ENCODE results near the gene SPOCK1. TPM values are rescaled to one million over a fixed set of nuclear protein-coding genes. Genes with fewer than 3 reads are reported as not detected.

Gene SPOCK1
- total and polyA plus RNA-seq, 2 of the 4 experiments (the other 2 are of a cell fraction): 5.0 to 20.3 TPM

- Histone ChIP-seq H2AFZ (replicated peaks; ENCODE audit: low read length, poor library complexity) (no peak overlapping the region), H2BK120ac (ENCODE audit: low read depth, low read length) (no peak overlapping the region), H3K56ac (ENCODE audit: extremely low read depth, insufficient read depth, low read length) (no peak overlapping the region), H4K91ac (ENCODE audit: insufficient read depth, low read depth, low read length) (no peak overlapping the region), H3K23ac (ENCODE audit: low read depth, low read length) (no peak overlapping the region), H3K27ac (ENCODE audit: insufficient read depth, low read length) (no peak overlapping the region), H2BK5ac (ENCODE audit: low read depth, low read length, poor library complexity, severe bottlenecking) (no peak overlapping the region), H2AK9ac (replicated peaks; ENCODE audit: low read depth, low read length, poor library complexity) (no peak overlapping the region), H3K4ac (ENCODE audit: low read depth, low read length) (no peak overlapping the region), H3K79me1 (ENCODE audit: low read depth in 1 of 2, low read length in 2 of 2) (no peaks in the 10 kb centered on the region), H3K36me3 (ENCODE audit: control insufficient read depth, insufficient read depth, low read length) (no peaks in the 10 kb centered on the region), H3K4me2 (ENCODE audit: low read depth, low read length) (no peak overlapping the region), H3K9me3 (ENCODE audit: control insufficient read depth, insufficient read depth, low read length) (0 out of 2 replicates have a peak, but pooled peaks cover 2% of the 10 kb centered on the region), H3K4me3 (ENCODE audit: insufficient read depth, low read depth, low read length) (no peak overlapping the region), H4K5ac (ENCODE audit: low read depth, low read length) (no peak overlapping the region), H3K9ac (ENCODE audit: low read depth, low read length) (no peak overlapping the region), H2BK20ac (ENCODE audit: low read depth, low read length) (no peak overlapping the region), H4K20me1 (ENCODE audit: insufficient read depth, low read length) (no peaks in the 10 kb centered on the region), H3K18ac (ENCODE audit: low read depth, low read length) (no peak overlapping the region), H3K4me1 (ENCODE audit: control insufficient read depth, insufficient read depth, low read length) (peaks cover 2% of the 10 kb centered on the region; the same call in 1 of the 2 replicates), H2BK15ac (ENCODE audit: low read depth, low read length) (no peak overlapping the region), H2AK5ac (ENCODE audit: low read depth, low read length) (no peak overlapping the region), H4K8ac (ENCODE audit: low read depth in 2 of 2, low read length in 2 of 2) (no peak overlapping the region), H3K27me3 (ENCODE audit: control insufficient read depth, insufficient read depth, low read length) (no peaks in the 10 kb centered on the region), H3K14ac (replicated peaks; ENCODE audit: low read depth, low read length) (no peak overlapping the region), H3K9me1 (ENCODE audit: insufficient read depth, low read length) (no peaks in the 10 kb centered on the region)
- DNase-seq (no peak), ATAC-seq (ENCODE audit: low read depth) (no peak)
- in situ Hi-C loops (cut with MboI; ENCODE audit: low sequenced_read_pairs): no loop called here
- CTCF ChIA-PET: no interaction called here
- no peak for TF ChIP-seq ELK1 (IDR thresholded peaks at IDR 0.05; ENCODE audit: borderline replicate concordance, low read depth, low read length)
- no peak for TF ChIP-seq BHLHE40 (IDR thresholded peaks at IDR 0.05; ENCODE audit: low read depth, low read length)
- no peak for TF ChIP-seq POLR2A (IDR thresholded peaks at IDR 0.05; ENCODE audit: low read depth, low read length)
- TF ChIP-seq FOS (IDR thresholded peaks at IDR 0.05; ENCODE audit: low read depth, low read length): no peak
- TF ChIP-seq MAFK (IDR thresholded peaks at IDR 0.05; ENCODE audit: low read depth, low read length): no peak
- TF ChIP-seq NFE2L2 (IDR thresholded peaks at IDR 0.05; ENCODE audit: low read depth, low read length): no peak
- no peak for TF ChIP-seq CHD1 (IDR thresholded peaks at IDR 0.05; ENCODE audit: low read depth, low read length)
- no peak for TF ChIP-seq RFX5 (IDR thresholded peaks at IDR 0.05; ENCODE audit: low read depth, low read length)
- no peak for TF ChIP-seq MXI1 (IDR thresholded peaks at IDR 0.05; ENCODE audit: borderline replicate concordance, low read depth, low read length)
- TF ChIP-seq RCOR1 (IDR thresholded peaks at IDR 0.05; ENCODE audit: insufficient replicate concordance, low read length): no peak
- no peak for TF ChIP-seq MAZ (IDR thresholded peaks at IDR 0.05; ENCODE audit: borderline replicate concordance, low read depth, low read length)
- TF ChIP-seq CTCF (conservative IDR thresholded peaks at IDR 0.05; ENCODE audit: low read depth, low read length): no peak
- no peak for TF ChIP-seq SMC3 (IDR thresholded peaks at IDR 0.05; ENCODE audit: low read depth, low read length)
- TF ChIP-seq USF2 (IDR thresholded peaks at IDR 0.05; ENCODE audit: low read depth, low read length): no peak
- no peak for TF ChIP-seq CEBPB (IDR thresholded peaks at IDR 0.05; ENCODE audit: low read depth, low read length)
- TF ChIP-seq RAD21 (IDR thresholded peaks at IDR 0.05; ENCODE audit: low read length): no peak
- WGBS, 2 experiments (ENCODE audit: extremely low coverage in 2 of 2, insufficient read length in 1 of 2): no CpG with 5 or more reads among the region's 1 CpG
- no TSS peak for BruUV-seq (replicated peaks)
- intact Hi-C loops (cut with micrococcal nuclease): no loop called here
- dilution Hi-C loops (cut with HindIII; ENCODE audit: low sequenced_read_pairs, unreplicated experiment): no loop called here
- POLR2A ChIA-PET (ENCODE audit: unreplicated experiment): no interaction called here
Observed at GRCh38 chr5:137414112-137414755, 84.9 kb downstream of the SPOCK1 start.

All from IMR-90 (cell line).